CD4-positive, CD25-positive, alpha-beta regulatory T cell (primary cell): Measurements from ENCODE around the gene CDK3. TPM values are rescaled to one million over a fixed set of nuclear protein-coding genes. Genes with fewer than 3 reads are reported as not detected.
A peak's percentile ranks its signal among the peaks of the same experiment; 100 is the strongest.
"Not testable (repeated sequence)": the region's sequence is repeated elsewhere in the genome, so short reads cannot be mapped to it uniquely, and the experiment has no call there.

Experiments used
- ATAC-seq, 2 donors: fragments of 150-1000 bp; cut with Tn5 transposase; one replicate each; pipeline ENCODE4 v1.10.0; 2021; ENCODE audit warnings: low read depth in 2 of 2, moderate number of reproducible peaks in 2 of 2, moderate library complexity in 1 of 2
- DNase-seq, 3 donors: peaks; one replicate each; pipeline versions ENCODE4 v3.0.0 to v3.0.0-alpha.2; 2012 to 2022; ENCODE audit warnings: mixed read lengths in 1 of 3
- H3K27ac ChIP-seq: one replicate; pipeline ENCODE4 v1.7.0; 2013; ENCODE audit warnings: mild to moderate bottlenecking, low read length; ENCODE audit not compliant: insufficient read depth, poor library complexity, severe bottlenecking
- H3K27me3 ChIP-seq: one replicate; pipeline ENCODE4 v1.7.0; 2013; ENCODE audit warnings: low read length; ENCODE audit not compliant: control insufficient read depth, insufficient read depth
- H3K36me3 ChIP-seq: one replicate; pipeline ENCODE4 v1.7.0; 2013; ENCODE audit warnings: mild to moderate bottlenecking, low read length, moderate library complexity; ENCODE audit not compliant: control insufficient read depth, insufficient read depth
- H3K4me1 ChIP-seq: 2 replicates; pipeline ENCODE4 v1.7.0; 2013; ENCODE audit warnings: mild to moderate bottlenecking, low read length; ENCODE audit not compliant: insufficient read depth, control insufficient read depth, poor library complexity, severe bottlenecking
- H3K4me3 ChIP-seq: one replicate; pipeline ENCODE4 v1.7.0; 2013; ENCODE audit warnings: low read depth, mild to moderate bottlenecking, low read length, moderate library complexity
- H3K9me3 ChIP-seq, 2 experiments: 1 replicate in 1 of 2; 2 replicates in 1 of 2; pipeline ENCODE4 v1.7.0; 2013; ENCODE audit warnings: low read length in 2 of 2, mild to moderate bottlenecking in 1 of 2, moderate library complexity in 1 of 2; ENCODE audit not compliant: control insufficient read depth in 2 of 2
- H3K27ac Mint-ChIP-seq, 3 donors: one replicate each; pipeline ENCODE4 v1.8.0; 2020 to 2022; ENCODE audit warnings: mild to moderate bottlenecking in 3 of 3, mixed read lengths in 3 of 3, moderate library complexity in 2 of 3
- H3K27me3 Mint-ChIP-seq: one replicate; pipeline ENCODE4 v1.8.0; 2022; ENCODE audit warnings: mild to moderate bottlenecking, mixed read lengths
- H3K36me3 Mint-ChIP-seq: one replicate; pipeline ENCODE4 v1.8.0; 2020; ENCODE audit warnings: mixed read lengths
- H3K4me1 Mint-ChIP-seq, 4 donors: one replicate each; pipeline ENCODE4 v1.8.0; 2020 to 2022; ENCODE audit warnings: mixed read lengths in 4 of 4, mild to moderate bottlenecking in 1 of 4
- H3K4me3 Mint-ChIP-seq, 4 donors: one replicate each; pipeline ENCODE4 v1.8.0; 2020 to 2022; ENCODE audit warnings: mild to moderate bottlenecking in 4 of 4, mixed read lengths in 4 of 4, moderate library complexity in 3 of 4
- H3K9me3 Mint-ChIP-seq, 7 donors: one replicate each; pipeline ENCODE4 v1.8.0; 2020 to 2022; ENCODE audit warnings: mixed read lengths in 7 of 7, mild to moderate bottlenecking in 3 of 7, moderate library complexity in 2 of 7
- polyA plus RNA-seq, 4 donors: library from polyadenylated mRNA; unstranded; fragments of 300-500 nt; fragmentation: Illumina TruSeq; gene quantifications; one replicate each; pipeline ENCODE4 v1.2.3, GENCODE V29; 2021
- total RNA-seq: library from RNA; stranded (reverse); gene quantifications from one replicate; pipeline ENCODE4 v1.2.3, GENCODE V29; 2022

The CDK3 gene
- total RNA-seq, result 11.6 TPM
- polyA plus RNA-seq, result 1 to 10 TPM in 1 of 4 donors, under 1 TPM in 3; 0.17 to 1.0 (median 0.50) TPM

DNA sequence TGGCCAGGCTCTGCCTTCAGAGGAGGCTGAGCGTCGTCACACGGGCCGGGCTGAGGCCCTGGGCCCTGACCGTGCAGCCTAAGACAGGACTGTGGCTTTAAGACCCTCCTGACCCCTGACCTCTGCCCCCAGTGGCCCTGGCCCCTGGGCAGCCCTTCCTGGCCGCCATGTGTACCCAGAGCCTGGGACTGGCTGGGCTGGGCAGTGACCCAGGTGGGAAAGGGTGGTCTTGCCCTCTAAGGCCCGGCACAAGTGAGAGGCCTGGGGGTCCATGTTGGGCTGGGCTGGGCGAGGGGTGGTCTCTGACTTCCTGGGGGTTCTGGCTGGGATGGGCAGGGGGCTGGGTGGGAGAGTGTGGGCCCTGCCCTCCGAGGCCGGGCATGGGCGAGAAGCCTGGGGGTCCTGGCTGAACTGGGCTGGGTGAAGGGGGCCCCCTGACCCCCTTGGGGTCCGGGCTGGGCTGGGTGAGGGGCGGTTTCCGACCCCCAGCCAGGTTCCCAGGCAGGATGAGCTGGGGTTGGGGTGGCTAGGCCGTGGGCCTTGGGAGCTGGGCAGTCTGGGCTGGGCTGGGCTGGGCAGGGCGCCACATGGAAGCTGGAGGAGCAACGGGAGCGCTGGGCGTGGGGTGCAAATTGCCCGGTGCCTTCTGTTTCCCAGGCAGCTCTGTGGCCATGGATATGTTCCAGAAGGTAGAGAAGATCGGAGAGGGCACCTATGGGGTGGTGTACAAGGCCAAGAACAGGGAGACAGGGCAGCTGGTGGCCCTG is at the start of gene CDK3:
TSS of gene CDK3 (plus strand) at position 101 of the 767 bp plus-strand sequence. CDS start at position 672, 571 bp downstream.
- no peak within 1 kb of the TSS for H3K27ac ChIP-seq
- no peak within 1 kb of the TSS for H3K4me3 ChIP-seq
- H3K9me3 ChIP-seq, result no peaks in the 10 kb centered on the region
- peaks cover 11% of the 10 kb centered on the region for H3K4me1 ChIP-seq
- no peaks in the 10 kb centered on the region for H3K27me3 ChIP-seq
- Mint-ChIP-seq H3K4me3 (no peak within 1 kb of the TSS), H3K9me3 (no peaks in the 10 kb centered on the region), H3K36me3 (peaks cover 15% of the 10 kb centered on the region), H3K27me3 (no peaks in the 10 kb centered on the region), H3K27ac (no peak within 1 kb of the TSS), H3K4me1 (peaks cover 5 to 28% (median 17%) of the 10 kb centered on the region in 4 donors)
- DNase-seq (no peak), ATAC-seq (no peak)
- H3K36me3 ChIP-seq, result no peaks in the 10 kb centered on the region

DNA sequence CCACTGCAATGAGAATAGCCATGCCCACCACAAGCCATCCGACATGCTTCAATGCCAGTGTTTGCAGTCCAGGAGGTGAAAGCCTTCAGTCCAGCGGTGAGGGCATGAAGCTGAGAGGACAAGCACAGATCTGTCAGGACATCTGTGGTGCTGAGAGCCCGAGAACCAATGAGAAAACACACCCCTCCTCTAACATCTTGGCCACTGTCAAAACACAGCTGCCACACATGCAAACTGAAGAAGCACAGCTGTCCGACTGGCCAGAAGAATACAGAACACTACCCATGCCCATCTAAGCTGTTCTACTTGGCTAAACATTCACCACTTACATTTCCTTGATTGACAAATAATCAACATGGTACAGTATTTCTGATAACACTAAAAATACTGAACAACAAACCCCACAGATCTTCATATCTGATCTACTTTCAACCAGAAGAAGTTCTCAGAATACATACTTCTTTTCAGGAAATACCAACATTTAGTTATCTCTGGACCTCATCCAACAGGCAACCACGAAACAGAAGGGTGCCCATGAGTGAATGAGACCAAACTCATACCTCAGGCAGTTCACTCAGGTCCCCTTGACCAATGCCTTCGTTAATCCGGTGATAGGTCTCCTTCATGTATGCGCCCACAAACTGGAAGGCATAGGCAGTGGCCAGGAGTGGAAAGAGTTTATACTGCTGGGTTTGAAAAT is 49.6 kb upstream of the CDK3 start:
- H3K36me3 ChIP-seq, result peaks cover 78% of the 10 kb centered on the region
- ATAC-seq (no peak), DNase-seq (peak in 1 of 3 donors; percentile 55)
- no peaks in the 10 kb centered on the region for H3K4me1 Mint-ChIP-seq
- no peaks in the 10 kb centered on the region for H3K4me1 ChIP-seq
- H3K27me3 ChIP-seq, result no peaks in the 10 kb centered on the region
- no peak overlapping the region for H3K4me3 ChIP-seq
- H3K27ac ChIP-seq, result no peak overlapping the region
- H3K9me3 ChIP-seq, result no peaks in the 10 kb centered on the region
- peaks cover 40% of the 10 kb centered on the region for H3K36me3 Mint-ChIP-seq
- no peaks in the 10 kb centered on the region for H3K9me3 Mint-ChIP-seq
- H3K4me3 Mint-ChIP-seq, result no peak overlapping the region
- H3K27me3 Mint-ChIP-seq, result no peaks in the 10 kb centered on the region
- H3K27ac Mint-ChIP-seq, result no peak overlapping the region

DNA sequence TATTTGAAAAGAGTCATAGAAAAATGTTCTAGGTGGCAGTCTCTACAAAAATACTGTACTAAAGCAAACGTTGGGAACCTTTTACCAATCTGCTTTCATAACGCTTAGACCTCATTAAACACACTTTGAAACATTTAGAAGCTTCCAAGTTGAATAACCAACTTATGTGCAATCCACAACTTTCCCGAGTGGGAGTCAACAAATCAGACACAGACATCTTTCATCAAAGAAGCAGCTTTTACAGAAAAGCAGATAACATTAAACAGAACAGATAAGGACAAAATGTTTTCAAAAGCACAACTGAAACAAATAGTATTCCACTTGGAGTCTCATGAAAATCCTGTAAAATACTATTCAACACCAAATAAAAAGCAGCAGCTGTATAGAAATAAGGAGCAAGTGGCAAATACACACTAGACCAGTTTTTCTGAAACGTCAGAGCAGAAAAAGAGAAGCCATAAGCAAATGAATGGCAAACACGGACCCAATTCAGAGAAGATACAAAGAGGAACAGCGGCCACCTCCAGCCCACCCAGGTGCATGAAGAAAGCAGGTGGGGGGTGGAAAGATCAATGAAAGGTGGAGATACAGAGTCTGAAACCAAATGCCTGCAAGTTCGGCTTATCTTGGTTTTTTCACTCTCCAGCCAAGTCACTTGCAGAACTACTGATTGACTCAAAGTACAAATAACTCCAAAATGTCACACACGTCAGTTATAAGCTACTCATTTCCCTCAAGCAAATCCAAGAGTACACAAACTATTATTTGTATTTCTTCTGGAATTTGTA is 41.4 kb upstream of the CDK3 start:
- Mint-ChIP-seq H3K27ac (no peak overlapping the region), H3K36me3 (peaks cover 18% of the 10 kb centered on the region), H3K4me3 (no peak overlapping the region), H3K9me3 (no peaks in the 10 kb centered on the region), H3K27me3 (no peaks in the 10 kb centered on the region), H3K4me1 (peaks cover 3 to 17% (median 7%) of the 10 kb centered on the region in 4 donors)
- Histone ChIP-seq H3K27me3 (no peaks in the 10 kb centered on the region), H3K36me3 (peaks cover 17% of the 10 kb centered on the region), H3K4me1 (no peaks in the 10 kb centered on the region), H3K9me3 (no peaks in the 10 kb centered on the region), H3K27ac (no peak overlapping the region), H3K4me3 (no peak overlapping the region)
- no peak for DNase-seq
- no peak for ATAC-seq

DNA sequence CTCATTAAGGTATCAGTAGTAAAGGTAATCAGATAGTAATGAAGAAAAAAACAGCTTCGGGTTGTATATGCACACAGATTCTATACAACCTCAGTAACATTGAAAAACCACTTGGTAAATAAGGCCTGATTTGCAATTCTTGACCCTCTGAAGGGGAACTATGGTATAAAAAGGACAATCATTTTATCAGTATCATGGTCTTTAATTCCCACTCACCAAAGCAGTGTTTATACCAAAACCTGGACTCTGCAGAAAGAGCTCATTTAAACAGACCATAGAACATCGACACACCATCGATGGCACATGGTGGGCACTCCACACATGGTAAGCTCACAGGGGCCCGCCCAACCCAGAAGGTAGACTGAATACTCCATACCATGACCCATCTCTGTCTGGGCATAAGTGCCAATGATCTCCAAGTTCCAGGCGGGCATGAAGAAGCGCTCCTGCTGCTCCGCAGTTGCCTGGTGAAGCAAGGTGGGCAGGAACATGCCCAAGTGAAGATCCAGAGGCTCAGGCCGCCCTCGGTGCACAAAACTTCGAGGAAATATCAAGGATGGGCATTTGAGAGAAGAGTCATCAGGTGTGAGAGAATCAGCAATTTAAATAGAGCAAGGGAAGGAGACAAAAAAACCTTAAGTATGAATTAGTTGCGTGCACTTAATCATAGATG is 40.7 kb upstream of the CDK3 start:
- no peak overlapping the region for H3K4me3 Mint-ChIP-seq
- no peak for DNase-seq
- no peak overlapping the region for H3K27ac Mint-ChIP-seq
- Histone ChIP-seq H3K36me3 (peaks cover 12% of the 10 kb centered on the region), H3K27ac (no peak overlapping the region), H3K4me1 (no peaks in the 10 kb centered on the region), H3K9me3 (no peaks in the 10 kb centered on the region), H3K4me3 (no peak overlapping the region), H3K27me3 (no peaks in the 10 kb centered on the region)
- no peaks in the 10 kb centered on the region for H3K9me3 Mint-ChIP-seq
- peaks cover 4 to 17% (median 7%) of the 10 kb centered on the region in 4 donors for H3K4me1 Mint-ChIP-seq
- peaks cover 18% of the 10 kb centered on the region for H3K36me3 Mint-ChIP-seq
- H3K27me3 Mint-ChIP-seq, result no peaks in the 10 kb centered on the region
- no peak for ATAC-seq

DNA sequence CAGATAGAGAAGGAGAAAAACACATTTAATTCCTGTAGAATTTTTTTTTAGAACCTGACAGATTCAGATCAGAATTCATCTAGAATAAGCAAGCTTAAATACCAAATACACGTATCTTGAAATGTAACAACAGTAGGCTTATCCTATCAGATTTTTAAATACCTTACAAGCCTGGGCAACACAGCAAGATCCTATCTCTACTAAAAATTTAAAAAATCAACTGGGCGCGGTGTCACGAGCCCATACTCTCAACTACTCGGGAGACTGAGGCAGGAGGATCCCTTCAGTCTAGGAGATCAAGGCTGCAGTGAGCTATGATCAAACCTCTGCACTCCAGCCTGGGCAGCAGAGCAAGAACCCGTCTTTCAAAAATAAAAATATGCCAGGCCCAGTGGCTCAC is 35.2 kb upstream of the CDK3 start:
- Mint-ChIP-seq H3K4me3 (peak overlapping the region in 1 of 4 donors; percentile 87), H3K27me3 (no peaks in the 10 kb centered on the region), H3K36me3 (peaks cover 9% of the 10 kb centered on the region), H3K27ac (peak overlapping the region in 1 of 3 donors; percentile 61), H3K9me3 (no peaks in the 10 kb centered on the region), H3K4me1 (peaks cover 7 to 16% (median 14%) of the 10 kb centered on the region in 4 donors)
- ATAC-seq (no peak), DNase-seq (no peak)
- Histone ChIP-seq H3K27me3 (no peaks in the 10 kb centered on the region), H3K36me3 (peaks cover 10% of the 10 kb centered on the region), H3K4me1 (no peaks in the 10 kb centered on the region), H3K27ac (no peak overlapping the region), H3K4me3 (no peak overlapping the region), H3K9me3 (no peaks in the 10 kb centered on the region)

DNA sequence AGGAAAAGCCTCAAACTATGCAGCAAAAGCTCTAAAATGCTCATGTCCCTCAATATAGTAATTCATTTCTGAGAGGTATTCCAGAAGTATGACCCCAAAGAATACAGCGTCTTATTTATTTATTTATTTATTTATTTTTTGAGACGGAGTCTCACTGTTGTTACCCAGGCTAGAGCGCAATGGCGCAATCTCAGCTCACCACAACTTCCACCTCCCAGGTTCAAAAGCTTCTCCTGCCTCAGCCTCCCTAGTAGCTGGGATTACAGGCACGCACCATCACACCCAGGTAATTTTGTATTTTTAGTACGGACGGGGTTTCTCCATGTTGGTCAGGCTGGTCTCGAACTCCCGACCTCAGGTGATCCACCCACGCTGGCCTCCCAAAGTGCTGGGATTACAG is 31.6 kb upstream of the CDK3 start:
- not testable (repeated sequence) for DNase-seq, H3K9me3 Mint-ChIP-seq, H3K9me3 ChIP-seq, H3K27me3 ChIP-seq, H3K27me3 Mint-ChIP-seq, H3K4me3 ChIP-seq, ATAC-seq, H3K4me1 ChIP-seq, H3K27ac ChIP-seq, H3K27ac Mint-ChIP-seq, H3K4me3 Mint-ChIP-seq
- Mint-ChIP-seq H3K4me1 (peaks cover 15 to 22% (median 19%) of the 10 kb centered on the region in 4 donors), H3K36me3 (peaks cover 28% of the 10 kb centered on the region)
- H3K36me3 ChIP-seq, result peaks cover 25% of the 10 kb centered on the region

DNA sequence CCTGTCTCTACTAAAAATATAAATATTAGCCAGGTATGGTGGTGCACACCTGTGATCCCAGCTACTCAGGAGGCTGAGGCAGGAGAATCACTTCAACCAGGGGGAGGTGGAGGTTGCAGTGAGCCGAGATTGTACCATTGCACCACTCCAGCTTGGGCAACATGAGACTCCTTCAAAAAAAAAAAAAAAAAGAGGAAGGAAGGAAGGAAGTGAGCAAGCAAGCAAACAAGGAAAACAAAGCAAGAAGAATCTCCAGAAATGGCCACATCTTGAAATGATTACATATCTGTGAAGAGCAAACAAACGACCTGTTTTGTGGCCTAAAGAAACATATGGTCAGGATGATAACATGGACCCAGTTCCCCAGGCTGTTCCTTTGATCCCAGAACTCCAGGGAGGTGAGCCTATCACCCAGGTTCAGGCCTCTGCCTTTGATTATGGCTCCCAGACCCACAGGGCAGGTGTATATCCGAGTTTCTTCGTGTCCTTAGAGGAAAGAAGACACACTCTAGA is 30.6 kb upstream of the CDK3 start:
- Histone ChIP-seq H3K9me3 (no peaks in the 10 kb centered on the region), H3K4me1 (no peaks in the 10 kb centered on the region), H3K36me3 (peaks cover 25% of the 10 kb centered on the region), H3K27ac (no peak overlapping the region), H3K27me3 (no peaks in the 10 kb centered on the region), H3K4me3 (no peak overlapping the region)
- Mint-ChIP-seq H3K27me3 (no peaks in the 10 kb centered on the region), H3K4me3 (no peak overlapping the region), H3K4me1 (peaks cover 19 to 26% (median 23%) of the 10 kb centered on the region in 4 donors), H3K36me3 (peaks cover 31% of the 10 kb centered on the region), H3K27ac (no peak overlapping the region), H3K9me3 (no peaks in the 10 kb centered on the region)
- DNase-seq, result no peak
- no peak for ATAC-seq
